Measurements from ENCODE around the gene CCL7.
A peak's percentile ranks its signal among the peaks of the same experiment; 100 is the strongest.

The CCL7 gene

DNA sequence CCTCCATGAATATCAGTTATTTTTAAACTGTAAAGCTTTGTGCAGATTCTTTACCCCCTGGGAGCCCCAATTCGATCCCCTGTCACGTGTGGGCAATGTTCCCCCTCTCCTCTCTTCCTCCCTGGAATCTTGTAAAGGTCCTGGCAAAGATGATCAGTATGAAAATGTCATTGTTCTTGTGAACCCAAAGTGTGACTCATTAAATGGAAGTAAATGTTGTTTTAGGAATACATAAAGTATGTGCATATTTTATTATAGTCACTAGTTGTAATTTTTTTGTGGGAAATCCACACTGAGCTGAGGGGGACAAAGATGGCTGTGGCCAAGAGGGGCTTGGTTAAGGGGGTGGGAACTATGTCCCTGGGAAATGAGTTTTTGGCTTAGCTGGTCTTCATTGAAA lies 17.9 kb downstream of the CCL7 start:
- no peak for DNase-seq (ENCODE audit: low spot score)

DNA sequence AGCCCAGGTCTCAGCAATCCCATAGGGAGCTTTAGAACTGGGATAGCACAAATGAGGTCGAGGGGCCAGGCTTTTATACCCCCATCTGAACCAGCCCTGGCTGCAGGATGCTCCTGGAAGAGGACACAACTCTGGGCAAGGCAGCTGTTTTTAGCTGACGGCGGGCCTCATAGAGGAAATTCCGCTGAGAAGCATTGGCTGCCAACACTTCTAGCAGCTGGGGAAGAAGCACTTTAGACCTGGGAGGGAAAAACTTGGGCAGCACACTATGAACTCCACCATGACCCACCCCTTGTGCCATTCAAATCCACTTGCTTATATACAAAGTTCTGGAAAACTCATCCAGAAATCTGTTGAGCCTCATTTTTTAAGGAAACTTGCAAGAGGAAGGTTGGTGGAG lies 20.6 kb downstream of the CCL7 start:
- no peak for DNase-seq (ENCODE audit: low spot score)

DNA sequence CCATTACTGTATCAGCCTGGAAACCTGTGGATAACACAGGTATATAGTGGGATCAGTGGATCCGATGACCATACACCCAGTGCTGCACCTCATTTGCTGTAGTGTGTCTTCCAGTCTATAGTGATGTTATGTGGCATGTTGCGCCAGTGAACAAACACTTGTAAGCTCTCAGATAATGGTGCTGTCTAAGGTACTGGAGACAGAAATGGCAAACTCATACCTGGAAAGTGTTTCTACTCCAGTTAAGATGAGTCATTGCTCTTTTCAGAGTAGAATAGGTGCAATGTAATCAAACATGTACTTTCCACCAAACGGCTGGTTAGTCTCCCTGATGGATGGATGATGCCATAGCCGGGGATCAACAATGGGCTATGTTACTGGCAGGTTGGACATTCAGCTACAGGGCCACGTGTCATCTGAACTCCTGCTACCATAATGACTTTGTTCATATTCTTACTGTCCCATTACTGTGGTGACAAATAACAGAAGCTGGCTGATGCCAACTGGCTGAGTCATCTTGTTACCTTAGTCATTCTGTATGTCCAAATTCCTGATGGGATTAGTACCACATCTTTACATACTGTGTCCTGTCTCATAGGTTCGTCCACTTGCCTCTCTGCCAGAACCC lies 21.8 kb downstream of the CCL7 start:
- no peak for DNase-seq (ENCODE audit: low spot score)

- DNase-seq (ENCODE audit: low spot score) = peak; percentile 27
Measured at GRCh38 chr17:34299027-34299426, 29.0 kb downstream of the CCL7 start.

DNA sequence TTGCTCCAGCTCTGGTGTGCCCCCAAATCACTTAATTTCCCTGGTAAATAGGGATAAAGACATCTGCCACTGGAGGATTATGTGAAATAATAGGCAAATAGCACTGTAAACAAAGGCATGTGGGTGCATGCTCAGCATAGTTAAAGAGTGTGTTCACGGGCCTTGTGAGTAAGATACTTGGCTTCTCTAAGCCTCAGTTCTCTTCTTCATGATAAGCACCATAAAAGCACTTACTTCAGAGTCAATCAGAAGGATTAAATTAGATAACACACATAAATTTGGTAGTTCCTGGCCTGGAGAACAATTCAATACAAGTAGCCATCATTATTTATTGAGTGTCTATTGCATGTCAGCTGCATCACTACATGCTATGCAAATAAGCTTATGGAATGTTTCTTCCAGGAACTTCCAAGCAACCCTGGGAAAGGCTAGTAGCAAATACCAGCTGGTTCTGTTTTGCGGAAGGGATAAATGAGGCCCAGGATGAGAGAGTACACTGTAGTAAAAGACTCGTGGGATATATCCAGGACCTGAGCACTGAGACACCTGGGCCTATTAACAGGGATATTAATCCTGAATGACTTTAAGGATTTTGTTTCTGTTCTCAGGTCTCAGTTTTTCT lies 30.0 kb downstream of the CCL7 start:
- DNase-seq (ENCODE audit: low spot score) = peak; percentile 69

DNA sequence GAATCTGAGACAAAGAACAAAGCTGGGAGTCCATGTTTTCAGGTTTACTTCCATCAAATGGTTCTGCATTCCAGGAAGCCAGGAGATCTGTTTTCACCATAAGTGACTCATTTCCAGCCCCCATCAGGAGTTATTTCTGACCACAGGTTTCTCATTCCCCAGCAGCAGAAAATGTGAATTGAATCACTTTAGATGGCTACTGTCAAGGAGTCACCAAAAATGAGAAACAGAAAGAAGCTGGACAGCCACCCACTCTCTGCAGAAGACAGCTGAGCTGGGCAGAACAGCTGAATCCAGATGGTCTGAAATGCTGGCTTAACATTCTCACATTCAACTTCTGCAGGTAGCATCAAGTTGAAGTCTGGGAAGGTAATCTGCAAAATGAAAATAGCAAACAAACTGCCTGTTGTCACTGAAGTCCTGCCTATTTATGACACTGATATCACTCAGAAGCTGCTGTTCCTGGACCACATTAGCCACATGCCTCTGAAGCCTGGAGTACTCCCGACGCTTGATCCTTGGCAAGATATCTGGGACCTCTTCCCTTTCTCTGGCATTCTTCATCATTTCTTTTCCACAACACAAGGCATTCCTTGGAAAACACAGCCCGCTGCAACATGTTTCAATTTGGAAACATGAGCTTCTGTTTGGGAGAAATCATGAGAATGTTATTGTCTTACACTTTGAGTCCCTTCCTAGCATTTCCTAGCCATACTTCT lies 30.8 kb downstream of the CCL7 start:
- DNase-seq (ENCODE audit: low spot score) = peak; percentile 61

DNA sequence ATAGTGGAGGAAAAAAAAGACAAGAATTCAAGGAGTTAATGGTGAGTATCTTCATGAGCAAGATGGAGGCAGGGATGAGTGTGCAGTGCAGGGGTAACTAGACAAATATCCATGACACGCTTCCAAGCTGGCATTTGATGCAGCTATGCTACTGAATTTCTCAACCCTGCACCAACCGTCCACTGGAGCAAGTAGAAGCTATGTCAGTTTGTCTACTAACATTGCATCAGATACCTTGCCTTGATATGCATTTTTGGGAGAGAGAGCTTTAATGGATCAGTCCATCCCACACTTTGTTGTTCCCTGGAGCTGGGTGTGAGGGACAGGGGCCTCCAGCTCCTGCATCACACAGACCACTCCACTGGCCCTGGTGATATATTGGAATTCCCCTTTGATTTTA lies 32.0 kb downstream of the CCL7 start:
- no peak for DNase-seq (ENCODE audit: low spot score)

GRCh38 chr17:34302636-34303035 lies 32.6 kb downstream of the CCL7 start:
- no peak for DNase-seq (ENCODE audit: low spot score)

DNA sequence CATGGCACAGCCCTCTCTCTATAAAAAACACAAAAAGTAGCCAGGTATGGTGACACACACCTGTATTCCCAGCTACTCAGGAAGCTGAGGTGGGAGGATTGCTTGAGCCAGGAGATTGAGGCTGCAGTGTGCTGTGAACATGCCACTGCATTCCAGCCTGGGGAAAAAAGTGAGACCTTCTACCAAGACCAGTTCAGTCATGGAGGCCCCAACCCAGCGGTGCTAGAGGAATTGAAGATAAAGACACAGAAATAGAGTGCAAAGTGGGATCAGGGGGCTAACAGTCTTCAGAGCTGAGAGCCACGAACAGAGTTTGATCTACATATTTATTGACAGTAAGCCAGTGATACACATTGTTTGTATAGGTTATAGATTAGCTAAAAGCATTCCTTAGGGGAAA lies 33.6 kb downstream of the CCL7 start:
- no peak for DNase-seq (ENCODE audit: low spot score)

DNA sequence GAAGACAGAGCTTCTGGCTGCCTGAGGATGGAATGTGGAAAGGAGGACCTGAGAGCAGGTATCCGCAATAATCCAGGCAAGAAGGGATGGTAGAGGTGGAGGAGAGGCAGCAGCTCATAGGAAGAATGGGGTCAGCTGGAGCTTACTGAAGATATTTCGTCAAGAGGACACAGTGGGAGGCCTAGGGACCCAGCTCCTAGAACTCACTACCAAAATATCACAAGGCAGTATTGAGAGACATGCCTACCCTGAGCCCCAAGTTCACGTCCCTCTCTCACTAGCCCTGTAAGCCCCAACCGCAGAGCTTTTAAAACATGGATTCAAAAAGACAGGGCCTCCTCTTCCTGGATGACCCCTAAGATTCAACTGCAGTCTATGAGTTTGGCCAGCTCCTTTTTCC lies 35.0 kb downstream of the CCL7 start:
- DNase-seq (ENCODE audit: low spot score) = no peak

DNA sequence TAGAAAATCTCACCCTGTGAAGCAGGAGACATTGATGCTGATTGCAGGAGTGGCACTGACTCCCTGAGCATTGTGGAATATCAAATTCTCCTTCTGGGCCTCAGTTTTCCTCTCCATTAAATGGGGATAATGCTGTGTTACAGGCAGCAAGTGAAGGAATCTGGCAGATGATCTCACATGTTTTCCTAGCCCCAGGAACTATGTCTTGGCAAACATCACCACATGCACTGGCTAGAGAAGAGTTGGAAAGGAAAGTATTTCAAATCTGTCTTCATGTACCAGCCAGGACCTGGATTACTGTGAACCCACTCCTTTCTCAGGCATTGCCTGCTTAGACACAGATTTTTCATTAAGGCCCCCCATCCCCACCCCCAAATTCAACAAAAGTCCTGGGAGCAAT lies 35.6 kb downstream of the CCL7 start:
- DNase-seq (ENCODE audit: low spot score) = no peak

GRCh38 chr17:34306466-34306865 lies 36.4 kb downstream of the CCL7 start:
- DNase-seq (ENCODE audit: low spot score) = peak; percentile 77

GRCh38 chr17:34307110-34307509 lies 37.1 kb downstream of the CCL7 start:
- no peak for DNase-seq (ENCODE audit: low spot score)

DNA sequence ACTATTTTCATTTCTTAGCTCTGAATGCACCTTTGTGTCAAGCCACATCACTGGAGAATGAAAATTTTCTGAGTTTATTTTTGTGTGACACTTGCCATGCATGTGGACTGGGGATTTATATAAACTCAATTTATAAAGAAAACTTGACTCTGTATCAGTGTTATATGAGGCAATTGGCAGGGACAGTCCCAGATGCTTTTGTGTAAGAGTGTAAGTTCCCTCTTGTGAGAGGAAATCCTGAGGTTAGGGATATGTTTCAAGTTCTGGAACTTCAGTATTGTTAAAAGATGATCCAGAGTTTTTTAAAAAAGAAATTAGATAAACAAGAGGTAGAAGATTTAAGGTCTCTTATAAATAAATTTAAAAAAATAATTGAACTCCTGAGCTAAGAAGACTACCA lies 38.4 kb downstream of the CCL7 start:
- DNase-seq (ENCODE audit: low spot score) = no peak

GRCh38 chr17:34311291-34311690 lies 41.3 kb downstream of the CCL7 start:
- no peak for DNase-seq (ENCODE audit: low spot score)

- no peak for DNase-seq (ENCODE audit: low spot score)
Measured at GRCh38 chr17:34312080-34312479, 42.1 kb downstream of the CCL7 start.

DNA sequence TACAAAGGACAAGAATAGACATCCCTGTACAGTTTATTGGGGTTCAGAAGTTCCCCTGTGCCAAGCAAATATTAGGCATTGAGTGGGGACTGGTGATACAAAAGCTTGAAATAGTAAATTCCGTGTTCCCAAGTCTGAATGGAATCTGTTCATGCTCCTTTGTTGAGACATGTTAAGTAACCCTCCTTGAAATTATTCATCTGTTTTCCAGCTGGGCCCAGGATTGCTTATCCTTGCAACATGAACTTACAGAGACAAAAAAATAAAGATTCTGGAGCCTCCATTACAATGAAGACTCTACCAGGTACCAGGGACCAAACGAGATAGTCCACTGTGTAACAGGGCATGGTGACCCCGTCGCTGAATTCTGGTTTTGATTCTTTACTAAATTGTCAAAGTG lies 43.1 kb downstream of the CCL7 start:
- DNase-seq (ENCODE audit: low spot score) = no peak

DNA sequence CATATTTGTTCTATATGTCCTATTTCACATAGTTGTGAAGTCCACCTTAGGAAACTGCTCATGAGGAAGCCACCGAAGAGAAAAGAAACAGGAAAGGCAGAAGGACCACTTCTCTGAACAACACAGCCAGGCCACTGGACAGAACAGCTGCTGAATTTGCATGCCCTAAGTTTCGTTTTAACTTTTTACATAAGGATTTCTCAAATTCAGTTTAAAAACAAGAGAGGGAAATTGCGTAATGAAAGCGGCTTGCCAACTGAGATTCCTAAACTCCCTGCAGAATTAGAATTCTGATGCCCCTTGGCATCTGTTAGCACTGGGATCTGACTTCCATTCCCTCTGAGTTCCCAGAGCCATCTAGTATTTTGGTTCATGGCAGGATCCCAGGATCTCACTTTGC lies 44.3 kb downstream of the CCL7 start:
- no peak for DNase-seq (ENCODE audit: low spot score)

DNA sequence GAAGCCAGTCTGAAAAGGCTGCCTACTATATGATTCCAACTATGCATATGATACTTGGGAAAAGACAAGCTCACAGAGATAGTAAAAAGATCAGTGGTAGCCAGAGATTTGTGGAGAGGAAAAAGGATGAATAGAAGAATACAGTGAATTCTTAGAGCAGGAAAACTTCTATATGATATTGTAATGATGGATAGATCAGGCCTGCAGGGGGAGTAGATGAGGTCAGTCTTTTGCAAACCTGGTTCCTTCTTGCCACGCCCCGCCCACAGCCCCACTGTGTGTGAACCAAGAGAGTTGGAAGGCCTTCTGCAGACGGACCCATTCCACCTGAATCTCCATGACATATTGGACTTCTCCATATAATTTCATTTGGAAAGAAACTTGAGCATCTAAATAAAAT lies 48.5 kb downstream of the CCL7 start:
- DNase-seq (ENCODE audit: low spot score) = no peak

- no peak for DNase-seq (ENCODE audit: low spot score)
Measured at GRCh38 chr17:34319039-34319483, 49.0 kb downstream of the CCL7 start, which contains the start of gene CCL8. CCL8 (plus strand) TSS chr17:34319435; CDS start chr17:34319502, 67 bp downstream.

Data from AG08396 (cell line).